OCI-LY3 (cell line): ENCODE results near the gene UCN2.
"Not testable (repeated sequence)": the region's sequence is repeated elsewhere in the genome, so short reads cannot be mapped to it uniquely, and the experiment has no call there.

Experiments
- H2AFZ ChIP-seq: fragments of 200-600, 300-600 bp; shearing (Covaris generic); 2 replicates; pipeline ENCODE4 v1.6.0; 2014; ENCODE audit warnings: antibody characterized with exemption, low read depth, low read length
- H3K27ac ChIP-seq: fragments of 200-600, 300-600 bp; sonication (generic); 2 replicates; pipeline ENCODE4 v1.5.1; 2014; ENCODE audit warnings: mild to moderate bottlenecking, low read length, moderate library complexity, mixed read lengths
- H3K27me3 ChIP-seq: fragments of 200-600, 300-600 bp; sonication (generic); 2 replicates; pipeline ENCODE4 v1.6.1; 2014; ENCODE audit warnings: low read depth, low read length, mixed read lengths
- H3K36me3 ChIP-seq: fragments of 200-600, 300-600 bp; sonication (generic); replicated peaks from 2 replicates; pipeline ENCODE3; 2014; ENCODE audit warnings: low read depth, low read length, mixed read lengths
- H3K4me1 ChIP-seq: fragments of 300-600, 200-600 bp; sonication (generic); 2 replicates; pipeline ENCODE4 v1.6.1; 2014; ENCODE audit warnings: low read length, mixed read lengths
- H3K4me2 ChIP-seq: fragments of 200-600, 300-600 bp; sonication (generic); 2 replicates; pipeline ENCODE4 v1.6.1; 2014; ENCODE audit warnings: low read length, mixed read lengths
- H3K4me3 ChIP-seq: fragments of 300-600, 200-600 bp; sonication (generic); 2 replicates; pipeline ENCODE4 v1.5.1; 2014; ENCODE audit warnings: antibody characterized with exemption, mild to moderate bottlenecking, low read length, moderate library complexity
- H3K79me2 ChIP-seq: fragments of 300-600, 200-600 bp; shearing (Covaris generic); 2 replicates; pipeline ENCODE4 v1.6.1; 2014; ENCODE audit warnings: mild to moderate bottlenecking, low read length, mixed read lengths
- H3K9ac ChIP-seq: fragments of 300-600, 200-600 bp; shearing (Covaris generic); 2 replicates; pipeline ENCODE4 v1.6.0; 2014; ENCODE audit warnings: mild to moderate bottlenecking, low read length, moderate library complexity
- H3K9me3 ChIP-seq: fragments of 200-600, 300-600 bp; shearing (Covaris generic); 2 replicates; pipeline ENCODE4 v1.6.1; 2014; ENCODE audit warnings: low read length, mixed read lengths; ENCODE audit not compliant: insufficient read depth
- H4K20me1 ChIP-seq: fragments of 200-600, 300-600 bp; sonication (generic); 2 replicates; pipeline ENCODE4 v1.6.1; 2016; ENCODE audit warnings: low read length, mixed read lengths; ENCODE audit not compliant: insufficient read depth
- CTCF ChIP-seq: fragments of 200-600, 300-600 bp; sonication (generic); IDR thresholded peaks from 2 replicates; pipeline ENCODE4 v1.5.1; 2014; ENCODE audit warnings: antibody characterized with exemption, low read length, low read depth
- EZH2phosphoT487 ChIP-seq: fragments of 200-600 bp; shearing (Covaris generic); IDR thresholded peaks from 2 replicates; pipeline ENCODE4 v1.6.1; 2018; ENCODE audit warnings: antibody characterized with exemption, mixed run types, low read depth

The UCN2 gene

DNA sequence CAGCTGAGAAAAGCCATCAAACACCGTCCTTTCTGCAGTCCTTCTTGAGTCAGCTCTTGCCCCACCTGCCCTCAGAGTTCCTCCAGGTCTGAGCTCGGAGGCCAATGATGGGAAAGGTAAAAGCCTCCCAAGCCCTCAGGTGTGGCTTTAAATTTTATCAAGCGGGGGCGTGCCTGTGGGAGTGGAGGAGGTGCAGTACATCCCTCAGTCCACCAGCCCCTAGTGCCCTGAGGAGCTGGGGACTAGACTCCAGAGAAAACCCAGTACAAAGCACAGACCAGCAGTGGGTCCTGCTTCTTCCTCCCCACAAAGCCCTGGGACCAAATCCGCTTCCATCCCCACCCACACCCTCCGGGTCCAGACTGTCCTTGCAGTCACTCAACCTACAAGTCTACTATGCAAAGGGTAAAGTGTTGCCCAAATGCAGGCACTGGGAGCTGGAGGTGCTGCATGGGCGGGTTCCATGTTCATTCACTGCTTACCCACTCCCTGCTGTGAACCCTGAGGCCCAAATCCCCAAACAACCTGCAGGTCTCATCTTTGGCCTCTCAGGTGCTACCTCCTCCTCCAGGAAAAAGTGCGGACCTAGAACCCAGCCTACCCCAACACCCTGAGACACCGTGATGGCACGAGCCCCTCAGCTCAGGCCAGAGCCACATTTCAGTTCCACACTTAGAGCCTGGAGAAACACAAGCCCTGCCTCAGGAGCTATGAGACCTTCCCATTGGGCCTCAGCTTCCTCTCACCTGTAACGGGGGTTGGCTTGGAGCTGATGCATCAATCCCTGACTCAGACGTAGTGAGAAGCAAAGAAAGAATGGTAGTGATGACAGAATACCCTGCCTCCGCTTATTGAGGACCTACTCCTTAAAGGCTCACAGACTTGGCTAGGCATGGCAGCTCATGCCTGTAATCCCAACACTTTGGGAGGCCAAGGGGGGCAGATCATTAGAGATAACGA, 9.4 kb downstream of the UCN2 start:
- Histone ChIP-seq H4K20me1 (peaks cover 30% of the 10 kb centered on the region; the same call in 1 of the 2 replicates), H3K79me2 (peaks cover 13% of the 10 kb centered on the region), H3K9me3 (no peaks in the 10 kb centered on the region), H3K27ac (no peak overlapping the region), H3K4me3 (no peak overlapping the region), H3K4me2 (no peak overlapping the region), H3K27me3 (no peaks in the 10 kb centered on the region), H3K9ac (no peak overlapping the region), H3K36me3 (peaks cover 46% of the 10 kb centered on the region), H3K4me1 (peaks cover 24% of the 10 kb centered on the region), H2AFZ (no peak overlapping the region)
- TF ChIP-seq EZH2phosphoT487 (no peak), CTCF (no peak)

GRCh38 chr3:48553361-48553760, 10.2 kb downstream of the UCN2 start:
- Histone ChIP-seq H3K36me3 (peaks cover 52% of the 10 kb centered on the region), H3K4me3 (no peak overlapping the region), H3K79me2 (peaks cover 13% of the 10 kb centered on the region), H4K20me1 (peaks cover 30% of the 10 kb centered on the region; the same call in 1 of the 2 replicates), H3K9ac (no peak overlapping the region), H3K27ac (no peak overlapping the region), H3K9me3 (no peaks in the 10 kb centered on the region), H2AFZ (no peak overlapping the region), H3K4me2 (no peak overlapping the region), H3K27me3 (no peaks in the 10 kb centered on the region), H3K4me1 (peaks cover 16% of the 10 kb centered on the region)
- TF ChIP-seq EZH2phosphoT487: no peak
- TF ChIP-seq CTCF: no peak

DNA sequence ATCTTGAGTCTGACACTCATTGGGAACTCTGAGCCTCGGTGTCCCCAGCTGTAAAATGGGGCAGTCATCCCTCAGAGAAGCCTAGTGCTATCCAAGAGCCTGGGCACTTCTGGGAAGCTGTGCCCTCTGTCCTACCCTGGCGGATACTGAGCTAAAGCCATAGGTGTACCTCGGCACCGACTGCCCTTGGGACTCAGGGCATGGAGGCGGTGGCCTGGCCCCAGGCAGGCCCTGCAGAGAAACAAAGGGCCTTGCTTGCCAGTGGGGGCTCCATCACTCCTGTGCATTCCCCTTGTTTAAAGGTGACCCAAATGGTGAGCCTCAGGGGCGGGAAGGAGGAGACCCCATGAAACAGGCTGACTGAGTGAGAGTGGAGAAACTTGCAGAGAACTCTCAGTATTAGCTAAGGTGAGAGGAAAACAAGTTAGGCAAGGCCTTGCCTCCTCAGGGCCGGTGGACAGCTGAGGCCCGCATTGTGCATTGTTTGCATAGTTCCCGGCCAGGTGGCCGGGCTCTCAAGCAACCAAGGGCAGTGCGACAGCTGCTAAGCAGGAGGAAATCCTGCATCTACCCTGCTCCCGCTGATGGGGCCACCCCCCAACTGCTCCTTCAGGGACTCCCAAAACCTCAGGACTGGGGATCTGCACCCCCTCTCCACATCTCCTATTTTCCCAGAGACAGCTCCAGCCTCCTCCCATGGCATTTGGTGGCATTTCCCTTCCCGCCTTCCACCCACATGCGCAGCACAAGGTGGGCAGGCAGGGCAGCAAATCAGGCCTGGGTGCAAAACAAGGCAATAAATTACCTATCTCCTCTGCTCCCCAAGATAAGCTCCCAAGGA, 11.2 kb downstream of the UCN2 start:
- H3K4me2 ChIP-seq: no peak overlapping the region

DNA sequence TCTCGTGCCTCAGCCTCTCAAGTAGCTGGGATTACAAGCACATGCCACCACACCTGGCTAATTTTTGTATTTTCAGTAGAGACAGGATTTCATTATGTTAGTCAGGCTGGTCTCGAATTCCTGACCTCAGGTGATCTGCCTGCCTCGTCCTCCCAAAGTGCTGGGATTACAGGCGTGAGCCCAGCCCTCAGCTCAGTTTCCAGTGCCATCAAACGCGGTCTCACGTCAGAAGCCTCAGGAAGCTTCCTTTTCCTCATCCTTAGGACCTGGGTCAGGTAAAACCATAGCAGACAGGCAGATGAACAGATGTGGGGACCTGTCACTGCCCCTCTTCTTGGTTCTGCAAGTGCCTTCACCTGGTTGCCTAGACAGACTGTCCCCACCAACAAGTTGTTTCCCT, 11.9 kb downstream of the UCN2 start:
- Histone ChIP-seq H4K20me1 (peaks cover 30% of the 10 kb centered on the region; the same call in 1 of the 2 replicates), H3K4me1 (peaks cover 10% of the 10 kb centered on the region), H3K36me3 (peaks cover 67% of the 10 kb centered on the region), H3K79me2 (peaks cover 13% of the 10 kb centered on the region)
- H3K9me3 ChIP-seq, H3K27ac ChIP-seq, H3K4me3 ChIP-seq, H2AFZ ChIP-seq, H3K9ac ChIP-seq, H3K27me3 ChIP-seq, H3K4me2 ChIP-seq: not testable (repeated sequence)

More for the DNA sequence above, 11.2 kb downstream of the UCN2 start:
- peaks cover 30% of the 10 kb centered on the region; the same call in 1 of the 2 replicates for H4K20me1 ChIP-seq
- peaks cover 13% of the 10 kb centered on the region for H3K79me2 ChIP-seq
- TF ChIP-seq EZH2phosphoT487: no peak
- H3K27ac ChIP-seq: no peak overlapping the region
- no peak overlapping the region for H3K4me3 ChIP-seq
- H3K9ac ChIP-seq: no peak overlapping the region
- H2AFZ ChIP-seq: no peak overlapping the region
- H3K27me3 ChIP-seq: no peaks in the 10 kb centered on the region
- H3K36me3 ChIP-seq: peaks cover 60% of the 10 kb centered on the region
- peaks cover 10% of the 10 kb centered on the region for H3K4me1 ChIP-seq
- H3K9me3 ChIP-seq: no peaks in the 10 kb centered on the region
